Fibroblast of villous mesenchyme (primary cell): Measurements from ENCODE around the gene TMBIM6. TPM values are rescaled to one million over a fixed set of nuclear protein-coding genes. Genes with fewer than 3 reads are reported as not detected.

Experiments used
- DNase-seq: peaks from one replicate; pipeline ENCODE4 v3.0.0-alpha.2; 2010; ENCODE audit warnings: low read depth
- H3K4me3 ChIP-seq: 2 replicates; pipeline ENCODE4 v1.5.1; 2011; ENCODE audit warnings: low read depth, mild to moderate bottlenecking, low read length
- CTCF ChIP-seq: IDR thresholded peaks from 2 replicates; pipeline ENCODE4 v1.5.1; 2012; ENCODE audit warnings: low read depth, mild to moderate bottlenecking, low read length; ENCODE audit not compliant: insufficient read depth
- small RNA-seq: library from RNA; depleted of rRNA; stranded (forward); fragments of <200 nt; gene quantifications from one replicate; pipeline ENCODE3, GENCODE V24; 2012
- total RNA-seq: library from RNA; depleted of rRNA; stranded (reverse); fragments of >200 nt; gene quantifications from 2 replicates; pipeline ENCODE4 v1.2.3, GENCODE V29; 2012

The TMBIM6 gene
- total RNA-seq, 1 donor, result 506 TPM

DNA sequence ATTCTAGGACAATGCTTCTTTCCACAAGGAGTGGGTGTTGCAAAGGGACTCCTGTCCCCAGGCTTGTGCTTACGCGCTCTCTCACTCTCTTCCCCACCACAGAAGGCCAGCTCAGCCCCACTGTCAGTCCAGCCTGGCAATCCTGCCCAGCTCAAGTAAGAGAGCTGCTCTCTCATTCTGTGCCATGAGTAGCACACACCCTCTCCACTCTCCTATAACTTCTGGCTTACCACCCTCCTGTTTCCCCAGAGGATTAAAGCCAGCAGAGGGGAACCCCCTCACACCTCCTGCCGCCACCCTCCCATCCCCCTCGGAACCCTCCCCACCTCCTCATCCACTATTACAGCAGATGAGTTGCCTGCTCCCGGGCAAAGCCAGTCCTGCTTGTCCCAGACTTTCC lies 69.8 kb downstream of the TMBIM6 start:
- TF ChIP-seq CTCF, result no peak
- no peak overlapping the region for H3K4me3 ChIP-seq
- DNase-seq, result no peak

DNA sequence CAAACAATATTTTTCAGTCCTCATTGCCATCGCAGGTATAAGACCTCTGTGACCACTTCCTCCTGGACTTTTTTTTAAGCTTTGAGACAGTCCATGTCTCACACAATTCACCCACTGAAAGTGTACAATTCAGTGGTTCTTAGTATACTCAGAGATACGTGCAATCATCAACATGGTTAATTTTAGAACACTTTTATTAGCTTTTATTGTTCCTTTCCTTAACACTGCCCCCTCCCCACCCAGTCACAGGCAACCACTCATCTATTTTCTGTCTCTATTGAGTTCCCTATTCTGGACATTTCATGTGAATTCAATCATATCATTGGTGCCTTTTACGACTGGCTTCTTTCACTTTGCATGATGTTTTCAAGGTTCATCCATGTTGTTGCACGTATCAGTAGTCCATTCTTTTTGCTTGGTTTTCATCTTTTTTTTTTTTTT lies 70.6 kb downstream of the TMBIM6 start:
- no peak for DNase-seq
- H3K4me3 ChIP-seq, result no peak overlapping the region
- TF ChIP-seq CTCF, result no peak

DNA sequence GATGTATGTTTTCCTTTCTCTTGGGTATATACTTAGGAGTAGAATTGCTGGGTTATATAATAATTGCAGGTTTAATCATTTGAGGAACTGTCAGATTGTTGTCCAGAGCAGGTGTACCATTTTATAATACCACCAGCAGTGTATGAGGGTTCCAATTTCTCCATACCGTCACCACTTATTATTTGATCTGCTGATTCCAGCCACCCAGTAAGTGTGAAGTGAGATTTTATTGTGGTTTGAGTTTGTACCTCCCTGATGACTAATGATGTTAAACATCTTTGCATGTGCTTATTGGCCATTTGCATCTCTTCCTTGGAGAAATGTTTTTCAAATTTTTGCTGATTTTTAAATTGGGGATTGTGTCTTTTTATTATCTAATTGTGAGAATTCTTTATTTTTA lies 71.8 kb downstream of the TMBIM6 start:
- no peak overlapping the region for H3K4me3 ChIP-seq
- DNase-seq, result no peak
- no peak for TF ChIP-seq CTCF

Small RNAs within 50 kb of the gene (small RNA-seq; reads per million reads assigned to genes)
- gene AC020612.2 (not detected), gene LSM6P2 (not detected)

Other genes with a start within 250 kb of the TMBIM6 start
- gene KCNH3, start 202.5 kb upstream of the TMBIM6 start, total RNA-seq, result under 0.01 TPM in 2 replicates
- gene MCRS1, start 173.4 kb upstream of the TMBIM6 start, total RNA-seq, result 47.5 and 61.5 TPM in 2 replicates
- gene FAM186B, start 135.9 kb upstream of the TMBIM6 start, total RNA-seq, result under 0.01 TPM in 2 replicates
- 8.2 and 11.3 TPM in 2 replicates for gene PRPF40B, start 118.0 kb upstream of the TMBIM6 start, total RNA-seq
- 22.5 and 28.7 TPM in 2 replicates for gene FMNL3, start 34.2 kb upstream of the TMBIM6 start, total RNA-seq
- 30.9 and 34.1 TPM in 2 replicates for gene NCKAP5L, start 86.9 kb downstream of the TMBIM6 start, total RNA-seq
- gene BCDIN3D, start 101.5 kb downstream of the TMBIM6 start, total RNA-seq, result 2.9 and 3.5 TPM in 2 replicates
- 3.0 and 3.9 TPM in 2 replicates for gene FAIM2, start 162.3 kb downstream of the TMBIM6 start, total RNA-seq
- gene AQP2, start 209.2 kb downstream of the TMBIM6 start, total RNA-seq, result not detected in 2 replicates
- not detected in 2 replicates for gene AQP5, start 220.3 kb downstream of the TMBIM6 start, total RNA-seq
- not detected in 2 replicates for gene AQP6, start 231.4 kb downstream of the TMBIM6 start, total RNA-seq